ENCODE results near the gene SLC35E1.
"Not testable (repeated sequence)": the region's sequence is repeated elsewhere in the genome, so short reads cannot be mapped to it uniquely, and the experiment has no call there.

Gene SLC35E1

DNA sequence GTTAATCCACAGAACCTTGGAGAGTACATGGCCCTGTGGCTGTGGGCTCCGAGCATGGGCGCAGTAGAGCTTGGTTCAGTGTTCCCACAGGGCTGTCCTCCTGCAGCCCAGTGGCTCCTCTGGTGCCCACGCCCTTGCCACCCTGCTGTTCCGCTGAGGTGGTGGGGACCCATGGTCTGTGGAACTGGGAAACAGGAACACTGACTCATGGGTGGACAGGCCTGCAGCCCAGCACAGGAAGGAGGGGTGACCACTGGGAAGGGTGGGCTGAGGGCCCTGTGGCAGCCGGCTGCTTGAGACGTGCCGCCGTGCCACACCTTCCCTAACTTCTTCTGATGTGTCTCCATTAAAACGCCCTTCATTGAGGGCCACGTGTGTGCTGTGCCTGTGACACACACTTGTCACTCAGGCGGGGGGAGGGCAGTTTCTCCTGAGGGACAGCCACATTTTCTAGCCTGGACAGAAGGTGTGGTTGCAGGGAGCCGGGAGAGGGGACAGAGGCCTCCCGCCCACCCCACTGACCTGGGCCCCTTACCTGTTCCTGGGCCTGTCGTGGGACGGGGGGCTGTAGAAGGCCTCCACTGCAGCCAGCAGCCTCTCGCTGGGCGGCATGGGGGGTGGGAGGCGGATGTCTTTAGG is 51.1 kb downstream of the SLC35E1 start:
- no peak for DNase-seq

- DNase-seq = no peak
These were observed 51.9 kb downstream of the SLC35E1 start for GRCh38 chr19:16520074-16520973.

GRCh38 chr19:16519230-16519687 is 53.0 kb downstream of the SLC35E1 start:
- DNase-seq = no peak

GRCh38 chr19:16518483-16519229 is 53.6 kb downstream of the SLC35E1 start:
- no peak for DNase-seq

DNA sequence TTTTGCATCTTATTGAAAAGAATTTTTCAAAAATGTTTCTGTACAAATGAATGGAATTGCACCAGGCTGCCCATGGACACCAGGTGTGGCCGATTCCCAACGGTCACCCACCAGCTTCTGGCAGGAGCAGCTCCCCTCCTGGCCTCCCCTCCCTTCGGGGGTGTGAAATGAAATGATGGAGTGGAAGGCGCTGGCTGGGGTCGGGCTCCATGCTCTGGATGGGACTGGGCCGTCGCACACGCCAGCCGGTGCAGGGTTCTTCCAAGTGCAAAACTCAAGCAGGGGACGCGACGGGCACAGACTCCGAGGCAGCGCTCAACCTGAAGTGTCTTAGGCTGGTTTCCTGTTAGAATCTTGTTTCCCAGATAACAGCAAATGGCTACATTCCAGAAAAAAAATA is 54.2 kb downstream of the SLC35E1 start:
- DNase-seq = no peak

DNA sequence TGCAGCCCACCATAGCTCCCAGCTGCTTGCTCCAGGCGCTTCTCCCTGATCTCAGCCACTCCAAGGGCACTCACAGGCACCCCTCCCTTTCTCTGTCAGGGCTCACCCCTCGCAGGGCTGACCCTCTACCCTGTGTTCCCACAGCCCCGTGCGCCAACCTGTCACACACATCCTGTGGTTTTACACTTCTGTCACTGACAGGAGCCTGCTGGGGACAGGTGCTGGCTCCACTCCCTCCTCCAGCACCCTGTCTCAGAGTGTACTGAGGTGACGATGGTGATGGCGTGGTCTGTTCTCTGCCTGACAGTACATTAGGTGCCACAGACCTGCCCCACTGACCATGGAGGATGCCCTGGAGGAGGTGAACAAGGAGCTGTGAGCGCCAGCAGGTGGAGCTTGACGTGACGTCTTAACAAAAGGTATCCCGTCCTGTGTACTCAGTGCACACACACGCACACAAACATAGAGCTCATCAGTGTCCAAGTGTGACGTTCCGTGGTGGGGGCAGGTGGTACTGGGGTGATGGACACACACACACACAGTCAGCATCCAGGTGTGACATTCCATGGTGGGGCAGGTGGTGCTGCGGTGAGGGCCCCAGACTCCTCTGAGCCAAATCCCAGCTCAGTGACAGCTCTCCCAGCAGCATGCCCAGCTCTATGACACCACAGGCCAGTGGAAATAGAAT is 55.1 kb downstream of the SLC35E1 start:
- DNase-seq = no peak

DNA sequence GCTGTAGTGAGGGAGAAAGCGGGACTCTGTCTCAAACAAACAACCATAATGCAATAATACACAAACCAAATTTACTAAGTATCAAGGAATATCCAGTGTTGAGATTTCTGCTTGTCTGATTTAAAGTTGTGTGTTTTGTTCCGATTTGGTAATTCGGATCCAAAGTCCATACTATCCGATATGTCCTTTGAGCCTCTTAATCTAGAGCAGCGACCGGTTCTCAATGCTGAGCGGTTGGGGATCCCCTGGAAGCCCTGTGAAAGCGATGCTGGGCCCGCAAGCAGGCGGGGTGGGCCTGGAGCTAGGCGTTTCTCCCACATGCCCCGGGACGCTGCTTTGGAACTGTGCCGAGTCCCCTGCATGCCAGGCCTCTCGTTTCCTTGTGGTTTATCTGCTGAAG is 55.8 kb downstream of the SLC35E1 start:
- no peak for DNase-seq

GRCh38 chr19:16514383-16515019 is 57.7 kb downstream of the SLC35E1 start:
- DNase-seq = no peak

- not testable (repeated sequence) for DNase-seq
These were observed 59.6 kb downstream of the SLC35E1 start for GRCh38 chr19:16512611-16513010.

GRCh38 chr19:16509141-16510061 is 62.8 kb downstream of the SLC35E1 start:
- no peak for DNase-seq

- no peak for DNase-seq
These were observed 63.7 kb downstream of the SLC35E1 start for GRCh38 chr19:16508546-16508945.

DNA sequence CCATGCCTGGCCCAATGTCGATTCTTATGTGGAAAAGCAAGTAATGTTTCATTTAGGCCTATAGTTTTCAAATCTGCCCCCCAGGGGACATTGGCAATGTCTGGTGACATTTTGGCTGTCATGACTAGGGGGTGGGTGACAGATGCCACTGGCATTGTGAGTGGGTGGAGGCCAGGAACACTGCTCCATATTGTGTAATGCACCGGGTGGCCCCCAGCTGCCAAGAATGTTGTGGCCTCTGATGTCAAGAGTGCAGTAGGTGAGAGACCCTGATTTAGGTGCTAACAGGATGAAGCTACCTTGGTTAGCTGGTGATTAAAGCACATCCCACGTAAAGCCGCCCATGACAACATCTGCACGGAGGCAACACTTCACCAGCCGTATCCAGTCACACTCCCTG is 65.3 kb downstream of the SLC35E1 start:
- no peak for DNase-seq

- DNase-seq = not testable (repeated sequence)
These were observed 66.1 kb downstream of the SLC35E1 start for GRCh38 chr19:16506161-16506560.

DNA sequence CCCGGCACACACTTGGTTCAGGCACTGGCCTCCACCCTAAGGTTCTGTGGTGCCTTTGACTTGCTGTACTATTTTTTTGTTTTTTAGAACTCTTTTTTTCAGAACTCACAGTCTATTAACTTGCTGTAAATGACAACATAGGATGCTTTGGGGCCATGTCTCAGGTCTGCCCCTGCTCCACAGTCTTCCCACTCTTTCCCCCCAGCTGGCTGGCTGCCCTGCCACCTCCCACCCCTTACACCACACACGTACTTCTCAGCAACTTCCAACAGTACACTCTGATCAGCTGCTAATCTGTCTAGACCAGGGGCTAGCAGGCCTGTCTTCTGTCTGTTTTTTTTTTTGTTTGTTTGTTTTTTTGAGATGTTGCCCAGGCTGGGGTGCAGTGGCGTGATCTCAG is 67.9 kb downstream of the SLC35E1 start:
- DNase-seq = no peak
